ENCODE results near the gene CRPPA.
"Not testable (repeated sequence)": the region's sequence is repeated elsewhere in the genome, so short reads cannot be mapped to it uniquely, and the experiment has no call there.

Gene CRPPA

DNA sequence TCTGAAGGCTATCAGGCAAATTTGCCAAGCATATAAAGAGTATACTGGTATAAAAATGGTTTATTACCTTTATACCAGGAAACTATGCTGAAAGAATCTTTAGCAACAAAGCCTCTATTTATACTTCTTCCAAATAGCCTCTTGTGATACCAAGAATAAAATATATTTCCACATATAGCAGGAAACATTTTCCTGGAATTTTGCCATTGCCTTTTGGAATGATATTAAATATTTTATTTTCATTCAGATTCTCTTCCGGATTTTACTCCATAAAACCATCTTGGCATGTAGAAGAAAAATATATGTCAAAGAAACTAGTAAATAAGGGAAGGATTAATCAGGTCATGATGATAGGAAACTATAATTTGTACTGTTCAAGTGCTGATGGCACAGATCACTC lies 26.5 kb upstream of the CRPPA start:
- TF ChIP-seq CSDC2 (CRISPR knock-in tag; IDR thresholded peaks at IDR 0.05) (no peak), TCF4 (CRISPR knock-in tag; IDR thresholded peaks at IDR 0.05; ENCODE audit: borderline replicate concordance) (no peak)
- ATAC-seq: no peak

DNA sequence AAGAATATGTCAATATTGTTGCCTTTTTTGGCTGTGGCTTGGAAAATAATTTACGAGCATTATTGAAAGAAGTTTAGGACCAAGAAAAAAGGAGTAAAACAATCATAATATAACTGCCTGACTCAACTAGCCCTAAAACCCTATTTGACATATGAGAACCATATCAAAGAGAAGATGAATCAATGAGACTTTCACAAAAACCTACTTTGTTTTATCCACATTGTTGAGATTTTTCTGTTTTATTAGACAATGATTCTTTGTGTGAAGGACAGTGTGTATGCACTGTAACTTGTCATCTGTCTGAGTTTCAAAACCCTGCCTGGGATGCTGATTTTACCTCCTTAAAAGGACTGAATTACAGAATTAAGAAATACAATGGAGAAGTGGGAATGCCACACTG lies 25.2 kb upstream of the CRPPA start:
- TF ChIP-seq, protein P1, sequence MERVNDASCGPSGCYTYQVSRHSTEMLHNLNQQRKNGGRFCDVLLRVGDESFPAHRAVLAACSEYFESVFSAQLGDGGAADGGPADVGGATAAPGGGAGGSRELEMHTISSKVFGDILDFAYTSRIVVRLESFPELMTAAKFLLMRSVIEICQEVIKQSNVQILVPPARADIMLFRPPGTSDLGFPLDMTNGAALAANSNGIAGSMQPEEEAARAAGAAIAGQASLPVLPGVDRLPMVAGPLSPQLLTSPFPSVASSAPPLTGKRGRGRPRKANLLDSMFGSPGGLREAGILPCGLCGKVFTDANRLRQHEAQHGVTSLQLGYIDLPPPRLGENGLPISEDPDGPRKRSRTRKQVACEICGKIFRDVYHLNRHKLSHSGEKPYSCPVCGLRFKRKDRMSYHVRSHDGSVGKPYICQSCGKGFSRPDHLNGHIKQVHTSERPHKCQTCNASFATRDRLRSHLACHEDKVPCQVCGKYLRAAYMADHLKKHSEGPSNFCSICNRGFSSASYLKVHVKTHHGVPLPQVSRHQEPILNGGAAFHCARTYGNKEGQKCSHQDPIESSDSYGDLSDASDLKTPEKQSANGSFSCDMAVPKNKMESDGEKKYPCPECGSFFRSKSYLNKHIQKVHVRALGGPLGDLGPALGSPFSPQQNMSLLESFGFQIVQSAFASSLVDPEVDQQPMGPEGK (CRISPR knock-in tag; IDR thresholded peaks at IDR 0.05; ENCODE audit: borderline replicate concordance): no peak
- TF ChIP-seq, protein P2, sequence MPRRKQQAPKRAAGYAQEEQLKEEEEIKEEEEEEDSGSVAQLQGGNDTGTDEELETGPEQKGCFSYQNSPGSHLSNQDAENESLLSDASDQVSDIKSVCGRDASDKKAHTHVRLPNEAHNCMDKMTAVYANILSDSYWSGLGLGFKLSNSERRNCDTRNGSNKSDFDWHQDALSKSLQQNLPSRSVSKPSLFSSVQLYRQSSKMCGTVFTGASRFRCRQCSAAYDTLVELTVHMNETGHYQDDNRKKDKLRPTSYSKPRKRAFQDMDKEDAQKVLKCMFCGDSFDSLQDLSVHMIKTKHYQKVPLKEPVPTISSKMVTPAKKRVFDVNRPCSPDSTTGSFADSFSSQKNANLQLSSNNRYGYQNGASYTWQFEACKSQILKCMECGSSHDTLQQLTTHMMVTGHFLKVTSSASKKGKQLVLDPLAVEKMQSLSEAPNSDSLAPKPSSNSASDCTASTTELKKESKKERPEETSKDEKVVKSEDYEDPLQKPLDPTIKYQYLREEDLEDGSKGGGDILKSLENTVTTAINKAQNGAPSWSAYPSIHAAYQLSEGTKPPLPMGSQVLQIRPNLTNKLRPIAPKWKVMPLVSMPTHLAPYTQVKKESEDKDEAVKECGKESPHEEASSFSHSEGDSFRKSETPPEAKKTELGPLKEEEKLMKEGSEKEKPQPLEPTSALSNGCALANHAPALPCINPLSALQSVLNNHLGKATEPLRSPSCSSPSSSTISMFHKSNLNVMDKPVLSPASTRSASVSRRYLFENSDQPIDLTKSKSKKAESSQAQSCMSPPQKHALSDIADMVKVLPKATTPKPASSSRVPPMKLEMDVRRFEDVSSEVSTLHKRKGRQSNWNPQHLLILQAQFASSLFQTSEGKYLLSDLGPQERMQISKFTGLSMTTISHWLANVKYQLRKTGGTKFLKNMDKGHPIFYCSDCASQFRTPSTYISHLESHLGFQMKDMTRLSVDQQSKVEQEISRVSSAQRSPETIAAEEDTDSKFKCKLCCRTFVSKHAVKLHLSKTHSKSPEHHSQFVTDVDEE (CRISPR knock-in tag; IDR thresholded peaks at IDR 0.05): no peak
- TF ChIP-seq, protein P3, sequence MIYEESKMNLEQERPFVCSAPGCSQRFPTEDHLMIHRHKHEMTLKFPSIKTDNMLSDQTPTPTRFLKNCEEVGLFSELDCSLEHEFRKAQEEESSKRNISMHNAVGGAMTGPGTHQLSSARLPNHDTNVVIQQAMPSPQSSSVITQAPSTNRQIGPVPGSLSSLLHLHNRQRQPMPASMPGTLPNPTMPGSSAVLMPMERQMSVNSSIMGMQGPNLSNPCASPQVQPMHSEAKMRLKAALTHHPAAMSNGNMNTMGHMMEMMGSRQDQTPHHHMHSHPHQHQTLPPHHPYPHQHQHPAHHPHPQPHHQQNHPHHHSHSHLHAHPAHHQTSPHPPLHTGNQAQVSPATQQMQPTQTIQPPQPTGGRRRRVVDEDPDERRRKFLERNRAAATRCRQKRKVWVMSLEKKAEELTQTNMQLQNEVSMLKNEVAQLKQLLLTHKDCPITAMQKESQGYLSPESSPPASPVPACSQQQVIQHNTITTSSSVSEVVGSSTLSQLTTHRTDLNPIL (CRISPR knock-in tag; IDR thresholded peaks at IDR 0.05; ENCODE audit: low read depth): no peak
- TF ChIP-seq ZNF70 (CRISPR knock-in tag; IDR thresholded peaks at IDR 0.05): no peak
- TF ChIP-seq ZFP3 (CRISPR knock-in tag; IDR thresholded peaks at IDR 0.05): no peak
- no peak for TF ChIP-seq ZFP30 (CRISPR knock-in tag; IDR thresholded peaks at IDR 0.05)
- no peak for TF ChIP-seq TOX (CRISPR knock-in tag; IDR thresholded peaks at IDR 0.05; ENCODE audit: borderline replicate concordance)
- no peak for TF ChIP-seq PPARA (CRISPR knock-in tag; IDR thresholded peaks at IDR 0.05; ENCODE audit: borderline replicate concordance)
- TF ChIP-seq GLIS3 (CRISPR knock-in tag; IDR thresholded peaks at IDR 0.05): no peak
- TF ChIP-seq, protein P4, sequence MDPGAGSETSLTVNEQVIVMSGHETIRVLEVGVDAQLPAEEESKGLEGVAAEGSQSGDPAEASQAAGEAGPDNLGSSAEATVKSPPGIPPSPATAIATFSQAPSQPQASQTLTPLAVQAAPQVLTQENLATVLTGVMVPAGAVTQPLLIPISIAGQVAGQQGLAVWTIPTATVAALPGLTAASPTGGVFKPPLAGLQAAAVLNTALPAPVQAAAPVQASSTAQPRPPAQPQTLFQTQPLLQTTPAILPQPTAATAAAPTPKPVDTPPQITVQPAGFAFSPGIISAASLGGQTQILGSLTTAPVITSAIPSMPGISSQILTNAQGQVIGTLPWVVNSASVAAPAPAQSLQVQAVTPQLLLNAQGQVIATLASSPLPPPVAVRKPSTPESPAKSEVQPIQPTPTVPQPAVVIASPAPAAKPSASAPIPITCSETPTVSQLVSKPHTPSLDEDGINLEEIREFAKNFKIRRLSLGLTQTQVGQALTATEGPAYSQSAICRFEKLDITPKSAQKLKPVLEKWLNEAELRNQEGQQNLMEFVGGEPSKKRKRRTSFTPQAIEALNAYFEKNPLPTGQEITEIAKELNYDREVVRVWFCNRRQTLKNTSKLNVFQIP (CRISPR knock-in tag; IDR thresholded peaks at IDR 0.05; ENCODE audit: borderline replicate concordance, low read depth): no peak
- no peak for TF ChIP-seq ZNF565 (CRISPR knock-in tag; conservative IDR thresholded peaks at IDR 0.05; ENCODE audit: low read depth)
- no peak for TF ChIP-seq ISL1 (CRISPR knock-in tag; IDR thresholded peaks at IDR 0.05)
- TF ChIP-seq SNAI2 (CRISPR knock-in tag; IDR thresholded peaks at IDR 0.05): no peak
- TF ChIP-seq, protein P5, sequence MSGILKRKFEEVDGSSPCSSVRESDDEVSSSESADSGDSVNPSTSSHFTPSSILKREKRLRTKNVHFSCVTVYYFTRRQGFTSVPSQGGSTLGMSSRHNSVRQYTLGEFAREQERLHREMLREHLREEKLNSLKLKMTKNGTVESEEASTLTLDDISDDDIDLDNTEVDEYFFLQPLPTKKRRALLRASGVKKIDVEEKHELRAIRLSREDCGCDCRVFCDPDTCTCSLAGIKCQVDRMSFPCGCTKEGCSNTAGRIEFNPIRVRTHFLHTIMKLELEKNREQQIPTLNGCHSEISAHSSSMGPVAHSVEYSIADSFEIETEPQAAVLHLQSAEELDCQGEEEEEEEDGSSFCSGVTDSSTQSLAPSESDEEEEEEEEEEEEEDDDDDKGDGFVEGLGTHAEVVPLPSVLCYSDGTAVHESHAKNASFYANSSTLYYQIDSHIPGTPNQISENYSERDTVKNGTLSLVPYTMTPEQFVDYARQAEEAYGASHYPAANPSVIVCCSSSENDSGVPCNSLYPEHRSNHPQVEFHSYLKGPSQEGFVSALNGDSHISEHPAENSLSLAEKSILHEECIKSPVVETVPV (CRISPR knock-in tag; IDR thresholded peaks at IDR 0.05): no peak
- no peak for TF ChIP-seq ZC3H10 (CRISPR knock-in tag; IDR thresholded peaks at IDR 0.05)
- no peak for TF ChIP-seq ESRRG (CRISPR knock-in tag; IDR thresholded peaks at IDR 0.05)
- TF ChIP-seq RARB (CRISPR knock-in tag; IDR thresholded peaks at IDR 0.05): no peak
- TF ChIP-seq OSR1 (CRISPR knock-in tag; IDR thresholded peaks at IDR 0.05): no peak
- no peak for TF ChIP-seq ARNTL (CRISPR knock-in tag; IDR thresholded peaks at IDR 0.05; ENCODE audit: borderline replicate concordance, low read depth)
- no peak for ATAC-seq

DNA sequence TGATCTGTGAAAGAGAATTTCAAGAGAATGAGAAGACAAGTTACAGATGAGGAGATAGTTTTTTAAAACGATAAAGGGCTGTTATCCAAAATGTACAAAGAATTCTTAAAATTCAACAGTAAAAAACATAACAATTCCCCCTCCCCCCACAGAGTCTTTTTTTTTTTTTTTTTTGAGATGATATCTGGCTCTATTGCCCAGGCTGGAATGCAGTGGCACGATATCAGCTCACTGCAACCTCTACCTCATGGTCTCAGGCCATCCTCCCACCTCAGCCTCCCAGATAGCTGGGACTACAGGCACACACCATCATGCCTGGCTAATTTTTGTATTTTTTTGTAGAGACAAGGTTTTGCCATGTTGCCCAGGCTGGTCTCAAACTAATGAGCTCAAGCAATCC lies 22.5 kb upstream of the CRPPA start:
- not testable (repeated sequence) for ATAC-seq

DNA sequence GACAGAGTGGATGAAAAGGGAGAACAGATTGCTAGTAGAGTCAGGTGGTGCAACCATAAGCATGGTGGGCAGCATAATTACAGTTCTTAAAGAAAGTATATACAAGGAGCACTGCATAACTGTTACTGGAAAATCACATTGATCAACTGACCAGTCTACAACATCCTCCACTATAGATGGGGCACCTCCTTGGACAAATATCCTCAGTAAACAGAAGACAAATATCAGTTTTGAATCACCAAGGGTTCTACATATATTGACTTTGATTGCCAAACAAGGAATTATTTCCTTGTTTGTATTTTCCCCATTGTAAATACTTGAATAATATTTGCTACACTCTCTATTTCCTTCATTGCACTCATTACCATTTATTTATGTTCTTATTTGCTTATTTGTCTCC lies 17.6 kb upstream of the CRPPA start:
- no peak for ATAC-seq
- TF ChIP-seq OSR1 (CRISPR knock-in tag; IDR thresholded peaks at IDR 0.05): no peak
- no peak for TF ChIP-seq TOX (CRISPR knock-in tag; IDR thresholded peaks at IDR 0.05; ENCODE audit: borderline replicate concordance)
- no peak for TF ChIP-seq RARB (CRISPR knock-in tag; IDR thresholded peaks at IDR 0.05)
- TF ChIP-seq, protein P1 (CRISPR knock-in tag; IDR thresholded peaks at IDR 0.05; ENCODE audit: borderline replicate concordance): no peak
- no peak for TF ChIP-seq BACH2 (CRISPR knock-in tag; IDR thresholded peaks at IDR 0.05; ENCODE audit: borderline replicate concordance)
- no peak for TF ChIP-seq ZFP30 (CRISPR knock-in tag; IDR thresholded peaks at IDR 0.05)
- TF ChIP-seq, protein P3 (CRISPR knock-in tag; IDR thresholded peaks at IDR 0.05; ENCODE audit: low read depth): no peak
- TF ChIP-seq ZFP3 (CRISPR knock-in tag; IDR thresholded peaks at IDR 0.05): no peak
- TF ChIP-seq, protein P5 (CRISPR knock-in tag; IDR thresholded peaks at IDR 0.05): no peak
- no peak for TF ChIP-seq PPARA (CRISPR knock-in tag; IDR thresholded peaks at IDR 0.05; ENCODE audit: borderline replicate concordance)
- TF ChIP-seq ARNTL (CRISPR knock-in tag; IDR thresholded peaks at IDR 0.05; ENCODE audit: borderline replicate concordance, low read depth): no peak
- TF ChIP-seq ESRRG (CRISPR knock-in tag; IDR thresholded peaks at IDR 0.05): no peak
- no peak for TF ChIP-seq TCF4 (CRISPR knock-in tag; IDR thresholded peaks at IDR 0.05; ENCODE audit: borderline replicate concordance)
- TF ChIP-seq ZNF70 (CRISPR knock-in tag; IDR thresholded peaks at IDR 0.05): no peak

All from SK-N-SH treated with all-trans-retinoic acid at 6 μM for 48 hours (cell line).